GM23248 (cell line): ENCODE results near the gene KCNT1. TPM values are rescaled to one million over a fixed set of nuclear protein-coding genes. Genes with fewer than 3 reads are reported as not detected.

Experiments used
- DNase-seq: peaks from one replicate; pipeline ENCODE4 v3.0.0-alpha.2; 2015
- H2AFZ ChIP-seq: fragments of 200-600 bp; sonication (generic); 2 replicates; pipeline ENCODE4 v1.6.1; 2016; ENCODE audit warnings: antibody characterized with exemption
- H3F3A ChIP-seq: fragments of 200-600 bp; sonication (generic); 2 replicates; pipeline ENCODE4 v1.6.1; 2016; ENCODE audit warnings: mild to moderate bottlenecking, antibody characterized with exemption, mixed run types; ENCODE audit not compliant: insufficient read depth
- H3K27ac ChIP-seq: fragments of 200-600 bp; sonication (generic); 2 replicates; pipeline ENCODE4 v1.5.1; 2016; ENCODE audit warnings: mild to moderate bottlenecking
- H3K27me3 ChIP-seq: fragments of 200-600 bp; sonication (generic); replicated peaks from 2 replicates; pipeline ENCODE4 v1.6.1; 2016; ENCODE audit warnings: mild to moderate bottlenecking; ENCODE audit not compliant: insufficient read depth
- H3K36me3 ChIP-seq: fragments of 200-600 bp; sonication (generic); 2 replicates; pipeline ENCODE4 v1.6.1; 2016; ENCODE audit warnings: low read depth, mild to moderate bottlenecking
- H3K4me1 ChIP-seq: fragments of 200-600 bp; sonication (generic); 2 replicates; pipeline ENCODE4 v1.6.1; 2016; ENCODE audit warnings: mild to moderate bottlenecking; ENCODE audit not compliant: insufficient read depth
- H3K4me2 ChIP-seq: fragments of 200-600 bp; sonication (generic); one replicate; pipeline ENCODE4 v1.6.1; 2016; ENCODE audit warnings: mild to moderate bottlenecking; ENCODE audit not compliant: unreplicated experiment
- H3K4me3 ChIP-seq: fragments of 200-600 bp; sonication (generic); 2 replicates; pipeline ENCODE4 v1.5.1; 2016; ENCODE audit warnings: mild to moderate bottlenecking
- H3K79me2 ChIP-seq: fragments of 200-600 bp; sonication (generic); 2 replicates; pipeline ENCODE4 v1.6.1; 2016; ENCODE audit warnings: mild to moderate bottlenecking; ENCODE audit not compliant: insufficient read depth
- H3K9ac ChIP-seq: fragments of 200-600 bp; sonication (generic); 2 replicates; pipeline ENCODE4 v1.6.1; 2016; ENCODE audit warnings: mild to moderate bottlenecking
- H3K9me2 ChIP-seq: fragments of 200-600 bp; sonication (generic); 2 replicates; pipeline ENCODE4 v1.6.1; 2016; ENCODE audit warnings: mixed run types, mild to moderate bottlenecking, moderate library complexity; ENCODE audit not compliant: insufficient read depth
- H3K9me3 ChIP-seq: fragments of 200-600 bp; sonication (generic); one replicate; pipeline ENCODE4 v1.6.1; 2017; ENCODE audit warnings: low read depth
- H4K20me1 ChIP-seq: fragments of 200-600 bp; sonication (generic); 2 replicates; pipeline ENCODE4 v1.6.0; 2016; ENCODE audit not compliant: insufficient read depth
- EZH2 ChIP-seq: fragments of 200-600 bp; sonication (generic); IDR thresholded peaks from 2 replicates; pipeline ENCODE4 v1.6.1; 2018; ENCODE audit warnings: antibody characterized with exemption, mild to moderate bottlenecking; ENCODE audit not compliant: insufficient read depth, poor library complexity, severe bottlenecking
- EZH2phosphoT487 ChIP-seq: fragments of 200-600 bp; sonication (generic); IDR thresholded peaks from 2 replicates; pipeline ENCODE4 v1.6.1; 2018; ENCODE audit warnings: antibody characterized with exemption, moderate library complexity, mild to moderate bottlenecking, low read depth; ENCODE audit not compliant: insufficient read depth
- WGBS, 2 experiments: methylation state at CpG; one replicate each; pipeline ENCODE4 v1.1.6; 2015 to 2017; ENCODE audit warnings: low lambda C conversion rate in 2 of 2, low coverage in 1 of 2; ENCODE audit errors: missing lambda C conversion rate in 2 of 2; 5-methylcytosine and 5-hydroxymethylcytosine counted together
- in situ Hi-C: fragments of 300-500 bp; cut with MboI; formaldehyde crosslinking; loops from 2 replicates; pipeline ENCODE4 v1.15.0; 2020
- polyA plus RNA-seq: library from polyadenylated mRNA; unstranded; fragments of >200 nt; fragmentation: Nextera tagmentation; extraction: Ambion mirVana; gene quantifications from 2 replicates; pipeline ENCODE4 v1.2.1, GENCODE V29; 2016
- total RNA-seq: library from RNA; depleted of rRNA; stranded (reverse); fragments of >200 nt; shearing (Covaris generic); gene quantifications from 2 replicates; pipeline ENCODE4 v1.2.3, GENCODE V29; 2014; rRNA removed

Gene KCNT1
- total and polyA plus RNA-seq, 2 experiments from 2014 or later: not detected

GRCh38 chr9:135840107-135840506 is 138.1 kb downstream of the KCNT1 start:
- Histone ChIP-seq H3K4me1 (no peaks in the 10 kb centered on the region), H2AFZ (no peak overlapping the region), H3F3A (no peaks in the 10 kb centered on the region), H3K27ac (no peak overlapping the region), H4K20me1 (no peaks in the 10 kb centered on the region; the same call in 1 of the 2 replicates), H3K36me3 (no peaks in the 10 kb centered on the region), H3K9ac (no peak overlapping the region), H3K9me3 (no peaks in the 10 kb centered on the region), H3K4me2 (no peak overlapping the region), H3K4me3 (no peak overlapping the region), H3K9me2 (no peaks in the 10 kb centered on the region), H3K79me2 (peaks cover 56% of the 10 kb centered on the region), H3K27me3 (no peaks in the 10 kb centered on the region)
- in situ Hi-C loops: no loop called here
- 96% methylated on average over 9 of the region's 9 CpGs for WGBS, 2 experiments
- no peak for TF ChIP-seq EZH2
- TF ChIP-seq EZH2phosphoT487: no peak
- no peak for DNase-seq

- H3K27ac ChIP-seq: no peak overlapping the region
- no peaks in the 10 kb centered on the region for H3K4me1 ChIP-seq
- H4K20me1 ChIP-seq: no peaks in the 10 kb centered on the region; the same call in 1 of the 2 replicates
- H3K4me2 ChIP-seq: no peak overlapping the region
- TF ChIP-seq EZH2phosphoT487 (no peak), EZH2 (no peak)
- H3K9ac ChIP-seq: no peak overlapping the region
- H3K9me3 ChIP-seq: no peaks in the 10 kb centered on the region
- no peaks in the 10 kb centered on the region for H3F3A ChIP-seq
- in situ Hi-C loops: no loop called here
- no peaks in the 10 kb centered on the region for H3K9me2 ChIP-seq
- 95 to 97% methylated on average over 7 of the region's 7 CpGs for WGBS, 2 experiments
- DNase-seq: no peak
- no peak overlapping the region for H3K4me3 ChIP-seq
- no peaks in the 10 kb centered on the region for H3K27me3 ChIP-seq
- H3K36me3 ChIP-seq: no peaks in the 10 kb centered on the region
- H2AFZ ChIP-seq: no peak overlapping the region
- peaks cover 60% of the 10 kb centered on the region for H3K79me2 ChIP-seq
Measured at GRCh38 chr9:135840539-135840938, 138.6 kb downstream of the KCNT1 start.

Other genes with a start within 250 kb of the KCNT1 start
- 13.4 and 19.2 TPM in 2 replicates for gene PPP1R26, start 222.4 kb upstream of the KCNT1 start, total RNA-seq
- gene PPP1R26, start 222.4 kb upstream of the KCNT1 start, polyA plus RNA-seq: 2.2 and 3.4 TPM in 2 replicates
- 32.2 and 45.3 TPM in 2 replicates for gene MRPS2, start 201.5 kb upstream of the KCNT1 start, total RNA-seq
- gene MRPS2, start 201.5 kb upstream of the KCNT1 start, polyA plus RNA-seq: 51.7 and 55.3 TPM in 2 replicates
- not detected in 2 replicates for gene LCN1, start 180.7 kb upstream of the KCNT1 start, total RNA-seq
- not detected in 2 replicates for gene LCN1, start 180.7 kb upstream of the KCNT1 start, polyA plus RNA-seq
- gene OBP2A, start 156.1 kb upstream of the KCNT1 start, total RNA-seq: not detected in 2 replicates
- not detected in 2 replicates for gene OBP2A, start 156.1 kb upstream of the KCNT1 start, polyA plus RNA-seq
- not detected in 2 replicates for gene PAEP, start 140.4 kb upstream of the KCNT1 start, total RNA-seq
- gene PAEP, start 140.4 kb upstream of the KCNT1 start, polyA plus RNA-seq: not detected in 2 replicates
- not detected in 2 replicates for gene GLT6D1, start 62.6 kb upstream of the KCNT1 start, total RNA-seq
- not detected in 2 replicates for gene GLT6D1, start 62.6 kb upstream of the KCNT1 start, polyA plus RNA-seq
- not detected in 2 replicates for gene LCN9, start 38.9 kb upstream of the KCNT1 start, total RNA-seq
- gene LCN9, start 38.9 kb upstream of the KCNT1 start, polyA plus RNA-seq: not detected in 2 replicates
- not detected in 2 replicates for gene SOHLH1, start 2.7 kb upstream of the KCNT1 start, total RNA-seq
- gene SOHLH1, start 2.7 kb upstream of the KCNT1 start, polyA plus RNA-seq: not detected in 2 replicates
- gene CAMSAP1, start 205.4 kb downstream of the KCNT1 start, total RNA-seq: 12.4 and 13.8 TPM in 2 replicates
- 2.8 and 3.0 TPM in 2 replicates for gene CAMSAP1, start 205.4 kb downstream of the KCNT1 start, polyA plus RNA-seq